ENCODE measurements around the gene RRP8. TPM values are rescaled to one million over a fixed set of nuclear protein-coding genes. Genes with fewer than 3 reads are reported as not detected.

RRP8 gene
- total RNA-seq, 2 experiments from 2014 or later: 26.4 to 33.6 TPM

GRCh38 chr11:6559369-6559768 lies 44.0 kb downstream of the RRP8 start:
- Histone ChIP-seq H3K79me2 (ENCODE audit: insufficient read depth, low read depth, low read length) (no peaks in the 10 kb centered on the region), H3K4me1 (ENCODE audit: insufficient read depth, low read length, poor library complexity, severe bottlenecking) (no peaks in the 10 kb centered on the region), H3K36me3 (ENCODE audit: insufficient read depth, low read length) (no peaks in the 10 kb centered on the region), H3K27ac (ENCODE audit: low read depth, low read length, poor library complexity, severe bottlenecking) (no peak overlapping the region), H4K20me1 (ENCODE audit: insufficient read depth, low read length) (no peaks in the 10 kb centered on the region), H3K9me2 (ENCODE audit: insufficient read depth, low read length) (no peaks in the 10 kb centered on the region), H2AFZ (ENCODE audit: low read length) (no peak overlapping the region), H3K9me3 (ENCODE audit: low read length) (no peaks in the 10 kb centered on the region), H3K4me3 (ENCODE audit: low read depth, low read length, poor library complexity, severe bottlenecking) (no peak overlapping the region), H3K4me2 (ENCODE audit: low read length) (no peak overlapping the region)
- TF ChIP-seq, protein P1, sequence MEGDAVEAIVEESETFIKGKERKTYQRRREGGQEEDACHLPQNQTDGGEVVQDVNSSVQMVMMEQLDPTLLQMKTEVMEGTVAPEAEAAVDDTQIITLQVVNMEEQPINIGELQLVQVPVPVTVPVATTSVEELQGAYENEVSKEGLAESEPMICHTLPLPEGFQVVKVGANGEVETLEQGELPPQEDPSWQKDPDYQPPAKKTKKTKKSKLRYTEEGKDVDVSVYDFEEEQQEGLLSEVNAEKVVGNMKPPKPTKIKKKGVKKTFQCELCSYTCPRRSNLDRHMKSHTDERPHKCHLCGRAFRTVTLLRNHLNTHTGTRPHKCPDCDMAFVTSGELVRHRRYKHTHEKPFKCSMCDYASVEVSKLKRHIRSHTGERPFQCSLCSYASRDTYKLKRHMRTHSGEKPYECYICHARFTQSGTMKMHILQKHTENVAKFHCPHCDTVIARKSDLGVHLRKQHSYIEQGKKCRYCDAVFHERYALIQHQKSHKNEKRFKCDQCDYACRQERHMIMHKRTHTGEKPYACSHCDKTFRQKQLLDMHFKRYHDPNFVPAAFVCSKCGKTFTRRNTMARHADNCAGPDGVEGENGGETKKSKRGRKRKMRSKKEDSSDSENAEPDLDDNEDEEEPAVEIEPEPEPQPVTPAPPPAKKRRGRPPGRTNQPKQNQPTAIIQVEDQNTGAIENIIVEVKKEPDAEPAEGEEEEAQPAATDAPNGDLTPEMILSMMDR (conservative IDR thresholded peaks at IDR 0.05; ENCODE audit: low read length): no peak
- no peak for TF ChIP-seq EZH2phosphoT487 (IDR thresholded peaks at IDR 0.05; ENCODE audit: borderline replicate concordance, low read depth, low read length)
- POLR2A ChIA-PET: interaction anchor here (0.5 kb wide), 1 partner anchor 130 kb away, joined by 5 read pairs; no protein-coding TSS in a partner anchor
- CTCF ChIA-PET (ENCODE audit: unreplicated experiment): no interaction called here
- intact Hi-C loops (cut with micrococcal nuclease; ENCODE audit: unreplicated experiment): no loop called here
- no TSS peak for BruUV-seq (replicated peaks)
- no peak for DNase-seq (ENCODE audit: low spot score)

- H3K4me3 ChIP-seq (ENCODE audit: low read depth, low read length, poor library complexity, severe bottlenecking): no peak overlapping the region
- no peaks in the 10 kb centered on the region for H3K4me1 ChIP-seq (ENCODE audit: insufficient read depth, low read length, poor library complexity, severe bottlenecking)
- H2AFZ ChIP-seq (ENCODE audit: low read length): no peak overlapping the region
- POLR2A ChIA-PET: interaction anchor here (0.6 kb wide), 1 partner anchor 331 kb away, joined by 3 read pairs; no protein-coding TSS in a partner anchor
- no peak overlapping the region for H3K4me2 ChIP-seq (ENCODE audit: low read length)
- no peaks in the 10 kb centered on the region for H3K36me3 ChIP-seq (ENCODE audit: insufficient read depth, low read length)
- no peaks in the 10 kb centered on the region for H4K20me1 ChIP-seq (ENCODE audit: insufficient read depth, low read length)
- no peak for DNase-seq (ENCODE audit: low spot score)
- no peaks in the 10 kb centered on the region for H3K79me2 ChIP-seq (ENCODE audit: insufficient read depth, low read depth, low read length)
- BruUV-seq (replicated peaks): no TSS peak
- no peaks in the 10 kb centered on the region for H3K9me2 ChIP-seq (ENCODE audit: insufficient read depth, low read length)
- no peak for TF ChIP-seq EZH2phosphoT487 (IDR thresholded peaks at IDR 0.05; ENCODE audit: borderline replicate concordance, low read depth, low read length)
- TF ChIP-seq, protein P1 (conservative IDR thresholded peaks at IDR 0.05; ENCODE audit: low read length): no peak
- H3K27ac ChIP-seq (ENCODE audit: low read depth, low read length, poor library complexity, severe bottlenecking): no peak overlapping the region
- CTCF ChIA-PET (ENCODE audit: unreplicated experiment): no interaction called here
- H3K9me3 ChIP-seq (ENCODE audit: low read length): no peaks in the 10 kb centered on the region
- intact Hi-C loops (cut with micrococcal nuclease; ENCODE audit: unreplicated experiment): no loop called here
These were observed 45.4 kb downstream of the RRP8 start for GRCh38 chr11:6557761-6558674.

DNA sequence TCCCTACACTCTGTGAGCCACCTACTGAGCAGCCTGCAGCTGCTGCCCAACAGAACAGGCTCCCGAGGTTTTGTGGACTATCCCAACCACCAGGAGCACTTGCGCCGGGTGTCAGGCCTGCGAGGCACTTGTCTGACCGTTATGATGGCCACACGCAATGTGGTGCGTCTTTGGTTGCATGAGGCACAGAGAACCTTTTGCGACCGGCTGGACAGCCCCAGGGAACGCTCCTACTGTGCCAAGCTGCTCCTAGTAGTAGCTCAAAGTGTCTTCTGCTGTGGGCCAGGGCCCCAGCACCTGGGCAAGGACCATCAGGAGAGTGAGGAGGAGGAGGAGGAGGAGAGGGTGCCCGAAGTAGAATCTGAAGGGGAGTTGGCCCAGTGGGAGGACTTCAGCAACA lies 46.4 kb downstream of the RRP8 start:
- no peaks in the 10 kb centered on the region for H3K4me1 ChIP-seq (ENCODE audit: insufficient read depth, low read length, poor library complexity, severe bottlenecking)
- no peak overlapping the region for H3K4me3 ChIP-seq (ENCODE audit: low read depth, low read length, poor library complexity, severe bottlenecking)
- intact Hi-C loops (cut with micrococcal nuclease; ENCODE audit: unreplicated experiment): no loop called here
- TF ChIP-seq, protein P1 (conservative IDR thresholded peaks at IDR 0.05; ENCODE audit: low read length): no peak
- no peak for TF ChIP-seq EZH2phosphoT487 (IDR thresholded peaks at IDR 0.05; ENCODE audit: borderline replicate concordance, low read depth, low read length)
- no TSS peak for BruUV-seq (replicated peaks)
- H3K79me2 ChIP-seq (ENCODE audit: insufficient read depth, low read depth, low read length): no peaks in the 10 kb centered on the region
- no peak overlapping the region for H3K4me2 ChIP-seq (ENCODE audit: low read length)
- no peak overlapping the region for H2AFZ ChIP-seq (ENCODE audit: low read length)
- POLR2A ChIA-PET: no interaction called here
- no peaks in the 10 kb centered on the region for H4K20me1 ChIP-seq (ENCODE audit: insufficient read depth, low read length)
- H3K27ac ChIP-seq (ENCODE audit: low read depth, low read length, poor library complexity, severe bottlenecking): no peak overlapping the region
- no peaks in the 10 kb centered on the region for H3K36me3 ChIP-seq (ENCODE audit: insufficient read depth, low read length)
- CTCF ChIA-PET (ENCODE audit: unreplicated experiment): no interaction called here
- H3K9me2 ChIP-seq (ENCODE audit: insufficient read depth, low read length): no peaks in the 10 kb centered on the region
- DNase-seq (ENCODE audit: low spot score): no peak
- no peaks in the 10 kb centered on the region for H3K9me3 ChIP-seq (ENCODE audit: low read length)
